Measurements from ENCODE around the gene FBN1.

Gene FBN1

GRCh38 chr15:48411971-48412591 is 233.4 kb downstream of the FBN1 start:
- no peak overlapping the region for H3K4me3 ChIP-seq (ENCODE audit: low read length)
- no peak for DNase-seq (ENCODE audit: low read depth)
- TF ChIP-seq CTCF (IDR thresholded peaks at IDR 0.05; ENCODE audit: insufficient read depth, low read depth, low read length, missing control alignments), result no peak

GRCh38 chr15:48409623-48410022 is 235.9 kb downstream of the FBN1 start:
- DNase-seq (ENCODE audit: low read depth), result no peak
- TF ChIP-seq CTCF (IDR thresholded peaks at IDR 0.05; ENCODE audit: insufficient read depth, low read depth, low read length, missing control alignments), result no peak

GRCh38 chr15:48408327-48408726 is 237.2 kb downstream of the FBN1 start:
- DNase-seq (ENCODE audit: low read depth), result no peak
- H3K4me3 ChIP-seq (ENCODE audit: low read length), result no peak overlapping the region
- no peak for TF ChIP-seq CTCF (IDR thresholded peaks at IDR 0.05; ENCODE audit: insufficient read depth, low read depth, low read length, missing control alignments)

More at GRCh38 chr15:48409623-48410022, 235.9 kb downstream of the FBN1 start:
- H3K4me3 ChIP-seq (ENCODE audit: low read length), result no peak overlapping the region

- DNase-seq (ENCODE audit: low read depth), result no peak
- no peak for TF ChIP-seq CTCF (IDR thresholded peaks at IDR 0.05; ENCODE audit: insufficient read depth, low read depth, low read length, missing control alignments)
- H3K4me3 ChIP-seq (ENCODE audit: low read length), result no peak overlapping the region
Measured at GRCh38 chr15:48407646-48408045, 237.9 kb downstream of the FBN1 start.

- no peak for DNase-seq (ENCODE audit: low read depth)
- H3K4me3 ChIP-seq (ENCODE audit: low read length), result no peak overlapping the region
- peak; percentile 26 for TF ChIP-seq CTCF (IDR thresholded peaks at IDR 0.05; ENCODE audit: insufficient read depth, low read depth, low read length, missing control alignments)
Measured at GRCh38 chr15:48406911-48407310, 238.6 kb downstream of the FBN1 start.

GRCh38 chr15:48406266-48406891 is 239.1 kb downstream of the FBN1 start:
- no peak overlapping the region for H3K4me3 ChIP-seq (ENCODE audit: low read length)
- TF ChIP-seq CTCF (IDR thresholded peaks at IDR 0.05; ENCODE audit: insufficient read depth, low read depth, low read length, missing control alignments), result no peak
- DNase-seq (ENCODE audit: low read depth), result no peak

Measured in epithelial cell of esophagus (primary cell).